Large intestine (tissue), 3 donors: ENCODE measurements around the gene MNX1. TPM values are rescaled to one million over a fixed set of nuclear protein-coding genes. Genes with fewer than 3 reads are reported as not detected.

Source experiments
- DNase-seq, 2 donors: peaks; one replicate each; pipeline versions ENCODE4 v3.0.0 to v3.0.0-alpha.2; 2013
- H3K27ac ChIP-seq: one replicate; pipeline ENCODE4 v1.5.1; 2013; ENCODE audit warnings: low read length
- H3K27me3 ChIP-seq: 2 replicates; pipeline ENCODE4 v1.6.1; 2013; ENCODE audit warnings: low read length; ENCODE audit not compliant: control insufficient read depth, insufficient read depth
- H3K36me3 ChIP-seq: 2 replicates; pipeline ENCODE4 v1.6.1; 2013; ENCODE audit warnings: low read length; ENCODE audit not compliant: control insufficient read depth, insufficient read depth
- H3K4me1 ChIP-seq: one replicate; pipeline ENCODE4 v1.6.1; 2013; ENCODE audit warnings: low read length; ENCODE audit not compliant: control insufficient read depth, insufficient read depth
- H3K4me3 ChIP-seq: one replicate; pipeline ENCODE4 v1.5.1; 2013; ENCODE audit warnings: low read length
- H3K9me3 ChIP-seq: one replicate; pipeline ENCODE4 v1.6.1; 2013; ENCODE audit warnings: mild to moderate bottlenecking, low read depth, low read length, moderate library complexity; ENCODE audit not compliant: control insufficient read depth
- WGBS: methylation state at CpG from one replicate; pipeline ENCODE4 v1.1.5; 2013; ENCODE audit warnings: low lambda C conversion rate; ENCODE audit not compliant: insufficient coverage; 5-methylcytosine and 5-hydroxymethylcytosine counted together
- polyA plus RNA-seq: library from polyadenylated mRNA; unstranded; fragments of 120-200 nt; gene quantifications from one replicate; pipeline ENCODE4 v1.2.1, GENCODE V29; 2013

MNX1 gene
- polyA plus RNA-seq, 1 donor: 14.5 TPM

DNA sequence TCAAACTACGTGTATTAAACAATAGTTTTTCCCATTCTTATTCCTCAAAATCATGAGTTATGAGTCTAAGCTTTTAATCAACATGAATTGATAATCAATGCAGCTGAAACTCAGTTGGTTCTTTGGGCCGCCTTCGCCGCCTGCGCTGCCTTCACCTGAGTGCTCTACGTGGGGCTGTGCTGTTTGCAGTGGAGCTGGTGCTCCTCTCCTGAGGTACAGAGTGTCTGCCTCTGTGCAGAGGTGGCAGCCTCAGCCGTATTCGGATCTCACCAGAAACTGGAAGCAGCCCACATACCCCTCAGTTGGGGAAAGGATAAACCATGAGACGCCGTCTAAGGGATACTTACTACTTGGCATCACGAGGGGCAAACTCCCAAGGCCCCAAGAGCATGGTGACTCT, 45.5 kb downstream of the MNX1 start:
- WGBS: 100% methylated on average over 1 of the region's 11 CpGs
- Histone ChIP-seq H3K4me3 (no peak overlapping the region), H3K27me3 (no peaks in the 10 kb centered on the region), H3K36me3 (peaks cover 73% of the 10 kb centered on the region), H3K4me1 (no peaks in the 10 kb centered on the region), H3K9me3 (no peaks in the 10 kb centered on the region), H3K27ac (no peak overlapping the region)
- no peak for DNase-seq

DNA sequence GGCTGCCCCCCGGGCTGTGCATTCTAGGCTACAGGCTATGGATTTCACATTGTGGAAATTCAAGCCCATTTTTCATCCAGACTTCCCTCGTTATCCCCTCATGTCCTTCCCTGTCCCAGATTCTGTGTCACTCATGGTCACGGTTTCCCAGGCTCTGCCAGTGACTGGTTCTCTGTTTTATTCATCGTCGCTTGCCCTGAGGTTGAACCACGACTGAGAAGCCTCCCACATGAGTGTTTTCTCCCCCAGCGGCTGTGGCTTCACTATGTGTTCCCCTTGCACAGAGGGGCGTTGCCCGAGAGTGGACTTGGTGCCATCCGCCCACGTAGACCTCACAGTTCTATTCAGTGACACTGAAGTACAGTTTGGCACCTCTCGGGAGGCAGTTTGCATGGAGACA, 47.0 kb downstream of the MNX1 start:
- Histone ChIP-seq H3K27ac (no peak overlapping the region), H3K4me3 (no peak overlapping the region), H3K36me3 (peaks cover 80% of the 10 kb centered on the region), H3K4me1 (no peaks in the 10 kb centered on the region), H3K27me3 (no peaks in the 10 kb centered on the region), H3K9me3 (no peaks in the 10 kb centered on the region)
- 92% methylated on average over 2 of the region's 12 CpGs for WGBS
- DNase-seq: no peak

DNA sequence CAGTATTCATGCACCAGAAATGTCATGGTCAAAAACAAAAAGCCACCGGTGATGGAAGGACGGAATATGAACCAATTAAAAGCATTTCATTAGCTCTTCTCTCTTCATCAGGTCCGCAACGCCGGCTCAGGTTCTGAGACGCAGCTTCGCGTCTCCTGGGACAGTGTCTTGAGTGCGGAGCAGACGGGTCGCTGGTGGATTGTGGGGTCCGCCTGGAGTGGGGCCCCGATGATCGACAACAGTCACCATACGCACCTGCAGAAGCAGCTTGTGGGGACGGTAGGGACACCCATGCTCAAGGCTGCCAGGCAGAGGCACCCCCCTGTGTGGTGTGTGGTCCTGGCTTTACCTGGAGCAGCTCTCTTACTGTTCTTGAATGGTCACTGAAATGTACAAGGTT, 47.6 kb downstream of the MNX1 start:
- Histone ChIP-seq H3K4me3 (no peak overlapping the region), H3K27me3 (no peaks in the 10 kb centered on the region), H3K9me3 (no peaks in the 10 kb centered on the region), H3K27ac (no peak overlapping the region), H3K36me3 (peaks cover 82% of the 10 kb centered on the region), H3K4me1 (no peaks in the 10 kb centered on the region)
- DNase-seq: no peak
- WGBS: no CpG with 5 or more reads among the region's 16 CpGs

GRCh38 chr7:156962145-156962544, 48.3 kb downstream of the MNX1 start:
- Histone ChIP-seq H3K4me1 (no peaks in the 10 kb centered on the region), H3K9me3 (no peaks in the 10 kb centered on the region), H3K27ac (no peak overlapping the region), H3K36me3 (peaks cover 77% of the 10 kb centered on the region), H3K27me3 (no peaks in the 10 kb centered on the region), H3K4me3 (no peak overlapping the region)
- DNase-seq: no peak
- WGBS: 100% methylated on average over 2 of the region's 18 CpGs

- no peaks in the 10 kb centered on the region for H3K4me1 ChIP-seq
- WGBS: no CpG with 5 or more reads among the region's 2 CpGs
- no peaks in the 10 kb centered on the region for H3K9me3 ChIP-seq
- no peak overlapping the region for H3K4me3 ChIP-seq
- H3K27ac ChIP-seq: no peak overlapping the region
- no peaks in the 10 kb centered on the region for H3K27me3 ChIP-seq
- peaks cover 76% of the 10 kb centered on the region for H3K36me3 ChIP-seq
- DNase-seq: no peak
These were observed 53.7 kb downstream of the MNX1 start for GRCh38 chr7:156956727-156957126.

DNA sequence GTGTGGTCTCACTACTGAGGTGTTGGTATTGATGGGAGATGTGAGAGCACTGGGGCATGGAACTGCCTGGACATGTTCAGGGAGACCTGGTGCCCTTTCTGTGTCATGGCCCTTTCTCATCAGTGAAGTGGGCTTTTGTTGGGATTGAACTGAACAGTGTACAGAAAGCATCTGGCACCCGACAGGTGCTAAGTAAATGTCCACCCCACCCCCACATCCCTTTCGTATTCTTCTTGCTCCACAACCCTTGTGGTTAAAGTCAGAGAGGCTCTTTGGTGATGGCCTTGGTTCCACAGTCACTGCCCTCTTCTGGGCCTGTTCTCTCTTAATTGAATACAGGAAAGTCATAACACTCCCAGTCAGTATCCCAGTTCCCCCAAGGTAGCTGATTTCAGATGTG, 55.5 kb downstream of the MNX1 start:
- Histone ChIP-seq H3K9me3 (no peaks in the 10 kb centered on the region), H3K27me3 (no peaks in the 10 kb centered on the region), H3K27ac (no peak overlapping the region), H3K4me1 (no peaks in the 10 kb centered on the region), H3K36me3 (peaks cover 62% of the 10 kb centered on the region), H3K4me3 (no peak overlapping the region)
- no CpG with 5 or more reads among the region's 2 CpGs for WGBS
- no peak for DNase-seq

Other genes starting within 250 kb of the MNX1 start
- 29.3 TPM for gene LMBR1, start 117.5 kb downstream of the MNX1 start, polyA plus RNA-seq
- 21.2 TPM for gene NOM1, start 61.0 kb downstream of the MNX1 start, polyA plus RNA-seq
- 45.6 TPM for gene UBE3C, start 128.3 kb upstream of the MNX1 start, polyA plus RNA-seq